Neural cell (in vitro differentiated cells): ENCODE measurements around the gene ENTPD2. TPM values are rescaled to one million over a fixed set of nuclear protein-coding genes. Genes with fewer than 3 reads are reported as not detected.

ENCODE experiments used
- H2AFZ ChIP-seq: fragments of 200-600, 300-800 bp; sonication (generic), shearing (Covaris generic); 2 replicates; pipeline ENCODE4 v1.6.0; 2014; ENCODE audit warnings: low read depth, mild to moderate bottlenecking, antibody characterized with exemption, low read length, moderate library complexity
- H3F3A ChIP-seq: fragments of 200-600 bp; shearing (Covaris generic); 2 replicates; pipeline ENCODE4 v1.6.1; 2016; ENCODE audit warnings: mild to moderate bottlenecking, moderate library complexity, mixed read lengths, antibody characterized with exemption, low read length; ENCODE audit not compliant: insufficient read depth, poor library complexity, severe bottlenecking
- H3K27ac ChIP-seq: fragments of 200-600, 300-800 bp; sonication (generic), shearing (Covaris generic); 2 replicates; pipeline ENCODE4 v1.5.1; 2014; ENCODE audit warnings: mild to moderate bottlenecking, low read length, moderate library complexity
- H3K27me3 ChIP-seq: fragments of 300-800, 200-600 bp; sonication (generic), shearing (Covaris generic); 2 replicates; pipeline ENCODE4 v1.6.0; 2014; ENCODE audit warnings: mild to moderate bottlenecking, low read depth, low read length, moderate library complexity; ENCODE audit not compliant: insufficient read depth
- H3K36me3 ChIP-seq: fragments of 300-800, 200-600 bp; sonication (generic), shearing (Covaris generic); 2 replicates; pipeline ENCODE4 v1.5.1; 2014; ENCODE audit warnings: mild to moderate bottlenecking, antibody characterized with exemption, low read length, moderate library complexity; ENCODE audit not compliant: insufficient read depth
- H3K4me2 ChIP-seq: fragments of 300-800, 200-600 bp; sonication (generic), shearing (Covaris generic); 2 replicates; pipeline ENCODE4 v1.6.0; 2014; ENCODE audit warnings: mild to moderate bottlenecking, low read length
- H3K4me3 ChIP-seq: fragments of 300-800, 200-600 bp; sonication (generic), shearing (Covaris generic); 2 replicates; pipeline ENCODE4 v1.5.1; 2014; ENCODE audit warnings: mild to moderate bottlenecking, low read length, moderate library complexity
- H3K79me2 ChIP-seq: fragments of 200-600 bp; shearing (Covaris generic); replicated peaks from 2 replicates; pipeline ENCODE4 v1.6.0; 2014; ENCODE audit warnings: mild to moderate bottlenecking, low read length, moderate library complexity; ENCODE audit not compliant: insufficient read depth
- H3K9ac ChIP-seq: fragments of 300-800, 200-600 bp; sonication (generic), shearing (Covaris generic); 2 replicates; pipeline ENCODE4 v1.6.1; 2016; ENCODE audit warnings: mild to moderate bottlenecking, low read length, mixed read lengths
- H3K9me2 ChIP-seq: fragments of 200-600 bp; shearing (Covaris generic); 2 replicates; pipeline ENCODE4 v1.6.1; 2016; ENCODE audit warnings: mild to moderate bottlenecking, low read length, mixed read lengths; ENCODE audit not compliant: insufficient read depth
- H3K9me3 ChIP-seq: fragments of 200-600, 300-800 bp; sonication (generic), shearing (Covaris generic); 2 replicates; pipeline ENCODE4 v1.6.1; 2016; ENCODE audit warnings: mild to moderate bottlenecking, mixed run types, low read length, moderate library complexity, mixed read lengths
- H4K20me1 ChIP-seq: fragments of 200-600 bp; shearing (Covaris generic); 2 replicates; pipeline ENCODE4 v1.6.1; 2016; ENCODE audit warnings: mild to moderate bottlenecking, mixed run types; ENCODE audit not compliant: insufficient read depth
- EP300 ChIP-seq: fragments of 450-650 bp; conservative IDR thresholded peaks from 2 replicates; pipeline ENCODE4 v1.6.1; 2014; ENCODE audit warnings: antibody characterized with exemption, mild to moderate bottlenecking, moderate library complexity; ENCODE audit not compliant: poor library complexity, severe bottlenecking
- EZH2 ChIP-seq: fragments of 200-600, 300-800 bp; shearing (Covaris generic), sonication (generic); IDR thresholded peaks from 2 replicates; pipeline ENCODE4 v1.6.1; 2014; ENCODE audit warnings: antibody characterized with exemption, low read length, borderline replicate concordance, mild to moderate bottlenecking; ENCODE audit not compliant: insufficient read depth, poor library complexity, severe bottlenecking
- MXI1 ChIP-seq: fragments of 450-650 bp; conservative IDR thresholded peaks from 2 replicates; pipeline ENCODE4 v1.6.1; 2014; ENCODE audit warnings: antibody characterized with exemption, mild to moderate bottlenecking; ENCODE audit not compliant: poor library complexity, severe bottlenecking
- POLR2AphosphoS5 ChIP-seq: IDR thresholded peaks from 2 replicates; pipeline ENCODE4 v1.6.1; 2012
- RAD21 ChIP-seq: fragments of 450-650 bp; conservative IDR thresholded peaks from 2 replicates; pipeline ENCODE4 v1.6.1; 2014; ENCODE audit warnings: antibody characterized with exemption, mild to moderate bottlenecking, moderate library complexity
- REST ChIP-seq: IDR thresholded peaks from 2 replicates; pipeline ENCODE4 v1.6.1; 2012; ENCODE audit warnings: borderline replicate concordance
- SMC3 ChIP-seq: fragments of 450-650 bp; conservative IDR thresholded peaks from 2 replicates; pipeline ENCODE4 v1.6.1; 2014; ENCODE audit warnings: antibody characterized with exemption, mild to moderate bottlenecking, moderate library complexity; ENCODE audit not compliant: poor library complexity
- TAF1 ChIP-seq: IDR thresholded peaks from 2 replicates; pipeline ENCODE4 v1.6.1; 2012; ENCODE audit warnings: low read depth
- polyA plus RNA-seq: library from polyadenylated mRNA; depleted of rRNA; stranded (reverse); fragments of >200 nt; gene quantifications from 2 replicates; pipeline ENCODE4 v1.2.3, GENCODE V29; 2014
- TF ChIP-seq, protein P1 (sequence below): fragments of 450-650 bp; IDR thresholded peaks from 2 replicates; pipeline ENCODE4 v1.5.1; 2014; ENCODE audit warnings: antibody characterized with exemption, mild to moderate bottlenecking, moderate library complexity; ENCODE audit not compliant: poor library complexity, severe bottlenecking

The ENTPD2 gene
- polyA plus RNA-seq, 1 donor from 2014 or later = not detected

DNA sequence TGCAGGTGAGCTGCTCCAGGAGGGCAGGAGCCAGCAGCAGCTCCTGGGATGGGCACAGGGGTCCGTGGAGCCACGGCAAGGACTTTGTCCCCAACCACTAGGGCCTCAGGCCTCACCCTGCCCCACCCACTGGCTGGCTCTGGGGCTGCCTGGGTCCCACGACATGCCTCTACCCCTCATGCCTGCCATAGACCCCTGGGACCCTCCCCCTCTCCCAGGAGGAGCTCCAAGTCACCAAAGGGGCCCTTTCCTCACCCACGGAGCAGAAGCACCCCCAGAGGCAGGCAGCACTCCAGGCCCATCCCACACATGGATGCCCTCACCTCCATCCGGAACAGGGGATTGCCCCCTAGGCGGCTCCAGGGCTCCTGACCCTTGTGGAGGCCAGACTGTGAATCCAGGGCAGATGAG is 32.3 kb downstream of the ENTPD2 start:
- Histone ChIP-seq H3K79me2 (no peaks in the 10 kb centered on the region), H3F3A (no peaks in the 10 kb centered on the region), H3K27me3 (no peaks in the 10 kb centered on the region), H3K9me2 (no peaks in the 10 kb centered on the region), H3K27ac (no peak overlapping the region), H2AFZ (no peak overlapping the region), H3K4me2 (no peak overlapping the region), H3K9ac (no peak overlapping the region), H3K36me3 (peaks cover 4% of the 10 kb centered on the region), H4K20me1 (no peaks in the 10 kb centered on the region), H3K9me3 (no peaks in the 10 kb centered on the region), H3K4me3 (no peak overlapping the region)
- TF ChIP-seq SMC3 (no peak), TAF1 (no peak), EP300 (no peak), RAD21 (no peak), POLR2AphosphoS5 (no peak), MXI1 (no peak), EZH2 (no peak), REST (no peak)
- TF ChIP-seq, protein P1, sequence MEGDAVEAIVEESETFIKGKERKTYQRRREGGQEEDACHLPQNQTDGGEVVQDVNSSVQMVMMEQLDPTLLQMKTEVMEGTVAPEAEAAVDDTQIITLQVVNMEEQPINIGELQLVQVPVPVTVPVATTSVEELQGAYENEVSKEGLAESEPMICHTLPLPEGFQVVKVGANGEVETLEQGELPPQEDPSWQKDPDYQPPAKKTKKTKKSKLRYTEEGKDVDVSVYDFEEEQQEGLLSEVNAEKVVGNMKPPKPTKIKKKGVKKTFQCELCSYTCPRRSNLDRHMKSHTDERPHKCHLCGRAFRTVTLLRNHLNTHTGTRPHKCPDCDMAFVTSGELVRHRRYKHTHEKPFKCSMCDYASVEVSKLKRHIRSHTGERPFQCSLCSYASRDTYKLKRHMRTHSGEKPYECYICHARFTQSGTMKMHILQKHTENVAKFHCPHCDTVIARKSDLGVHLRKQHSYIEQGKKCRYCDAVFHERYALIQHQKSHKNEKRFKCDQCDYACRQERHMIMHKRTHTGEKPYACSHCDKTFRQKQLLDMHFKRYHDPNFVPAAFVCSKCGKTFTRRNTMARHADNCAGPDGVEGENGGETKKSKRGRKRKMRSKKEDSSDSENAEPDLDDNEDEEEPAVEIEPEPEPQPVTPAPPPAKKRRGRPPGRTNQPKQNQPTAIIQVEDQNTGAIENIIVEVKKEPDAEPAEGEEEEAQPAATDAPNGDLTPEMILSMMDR = no peak

- Histone ChIP-seq H2AFZ (no peak overlapping the region), H3K27ac (no peak overlapping the region)
- TF ChIP-seq EZH2 (no peak), REST (no peak), TAF1 (no peak)
These were observed 32.9 kb downstream of the ENTPD2 start for GRCh38 chr9:137020771-137021567.

More at GRCh38 chr9:137020771-137021567, 32.9 kb downstream of the ENTPD2 start:
- Histone ChIP-seq H3K9ac (no peak overlapping the region), H3K36me3 (peaks cover 7% of the 10 kb centered on the region), H3K79me2 (no peaks in the 10 kb centered on the region), H4K20me1 (no peaks in the 10 kb centered on the region), H3K27me3 (no peaks in the 10 kb centered on the region), H3K4me3 (no peak overlapping the region), H3F3A (no peaks in the 10 kb centered on the region), H3K9me3 (no peaks in the 10 kb centered on the region), H3K9me2 (no peaks in the 10 kb centered on the region), H3K4me2 (no peak overlapping the region)
